NCI-H1694 (cell line): ENCODE measurements around the gene FHOD1.

Experiments used
- DNase-seq: peaks from one replicate; lab custom pipeline; 2025; lab: John Stamatoyannopoulos, UW

Gene FHOD1

GRCh38 chr16:67247192-67248072 lies at the start of gene FHOD1:
Gene FHOD1 (minus strand): TSS chr16:67247481. CDS start chr16:67247410, 71 bp downstream.
- peak; percentile 49 for DNase-seq

DNA sequence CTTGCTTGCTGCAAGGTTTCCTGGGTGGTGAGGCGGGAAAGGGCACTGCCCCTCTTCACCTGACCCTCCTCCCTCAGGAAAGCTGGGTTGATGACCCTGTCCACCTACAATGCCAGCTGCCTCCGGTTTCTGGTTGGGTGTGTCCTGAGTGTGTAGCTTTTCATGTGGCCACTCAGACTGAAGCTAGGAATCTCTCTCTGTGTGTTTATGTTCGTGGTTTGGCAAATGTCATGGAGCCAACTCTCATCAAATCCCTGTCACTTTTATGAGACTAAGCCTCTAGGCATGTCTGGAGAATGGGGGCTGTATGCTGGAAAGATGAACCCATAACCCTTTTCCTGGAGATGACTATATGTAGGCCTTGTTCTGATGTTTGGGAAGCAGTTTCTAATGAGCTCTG lies 49.1 kb upstream of the FHOD1 start:
- no peak for DNase-seq

GRCh38 chr16:67294938-67295361 lies 47.7 kb upstream of the FHOD1 start:
- no peak for DNase-seq

DNA sequence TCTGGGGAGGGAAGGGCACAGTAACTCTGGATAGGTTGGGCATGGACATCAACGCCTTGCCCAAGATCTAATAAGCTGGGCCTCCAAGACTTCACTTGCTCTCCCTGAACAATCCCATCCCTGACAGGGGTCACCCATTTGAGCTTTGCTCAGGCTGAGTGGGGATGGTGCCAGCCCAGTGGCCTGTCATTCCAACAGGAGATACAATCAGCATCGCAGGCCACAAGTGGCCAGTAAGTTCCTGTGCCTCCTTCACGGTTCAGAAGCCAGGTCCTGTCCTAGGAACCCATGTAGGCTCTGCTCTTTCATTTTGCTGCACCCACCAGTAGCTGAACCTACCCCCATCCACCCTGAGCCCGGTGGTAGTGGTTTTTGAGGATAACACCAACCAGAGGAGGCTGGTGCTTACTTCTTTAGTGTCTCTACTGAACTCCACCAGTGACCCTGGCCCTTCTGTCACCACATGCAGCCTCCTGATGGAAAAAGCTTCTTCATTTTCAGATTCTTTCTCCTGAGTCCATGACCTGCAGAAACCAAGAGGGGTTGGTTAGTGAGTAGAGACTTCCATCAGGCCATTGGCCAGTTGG lies 47.0 kb upstream of the FHOD1 start:
- no peak for DNase-seq

DNA sequence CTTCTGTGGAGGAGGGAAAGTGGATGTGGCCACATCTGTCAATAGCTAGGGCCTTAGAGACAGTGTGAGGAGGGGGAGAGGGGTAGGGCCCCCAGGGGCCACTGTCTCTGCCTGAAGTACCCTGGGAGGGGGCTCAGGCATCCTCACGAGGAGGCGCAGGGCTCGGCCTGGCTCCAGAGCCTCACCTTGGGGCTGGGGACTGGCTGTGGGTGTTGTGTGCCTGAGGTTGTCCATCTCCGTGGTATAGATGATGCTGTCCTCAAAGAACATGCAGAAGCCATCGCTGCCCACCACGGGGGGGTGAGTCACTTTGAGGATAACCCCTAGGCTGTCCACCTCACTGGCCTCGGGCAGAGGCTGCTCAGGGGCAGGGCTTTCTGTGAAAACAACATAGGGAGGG lies 44.2 kb upstream of the FHOD1 start:
- no peak for DNase-seq

GRCh38 chr16:67287960-67288359 lies 40.7 kb upstream of the FHOD1 start:
- no peak for DNase-seq

GRCh38 chr16:67286441-67287235 lies 39.4 kb upstream of the FHOD1 start:
- DNase-seq, result no peak

GRCh38 chr16:67284699-67285646 lies 37.7 kb upstream of the FHOD1 start:
- no peak for DNase-seq

- DNase-seq, result no peak
These were observed 36.7 kb upstream of the FHOD1 start for GRCh38 chr16:67283826-67284555.

- DNase-seq, result no peak
These were observed 36.0 kb upstream of the FHOD1 start for GRCh38 chr16:67283039-67283825.

DNA sequence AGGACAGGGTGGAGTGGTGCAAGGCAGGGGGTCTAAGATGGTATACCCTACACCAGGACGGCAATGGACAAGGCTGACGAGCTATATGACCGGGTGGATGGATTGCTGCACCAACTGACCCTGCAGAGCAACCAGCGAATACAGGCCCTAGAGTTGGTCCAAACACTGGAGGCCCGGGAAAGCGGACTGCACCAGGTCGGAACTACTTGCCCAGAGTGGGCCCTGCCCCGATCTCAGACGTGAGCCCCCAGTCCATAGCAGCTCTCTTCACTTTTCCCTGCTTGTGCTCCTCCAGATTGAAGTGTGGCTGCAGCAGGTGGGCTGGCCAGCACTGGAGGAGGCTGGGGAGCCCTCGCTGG lies 35.1 kb upstream of the FHOD1 start:
- no peak for DNase-seq

DNA sequence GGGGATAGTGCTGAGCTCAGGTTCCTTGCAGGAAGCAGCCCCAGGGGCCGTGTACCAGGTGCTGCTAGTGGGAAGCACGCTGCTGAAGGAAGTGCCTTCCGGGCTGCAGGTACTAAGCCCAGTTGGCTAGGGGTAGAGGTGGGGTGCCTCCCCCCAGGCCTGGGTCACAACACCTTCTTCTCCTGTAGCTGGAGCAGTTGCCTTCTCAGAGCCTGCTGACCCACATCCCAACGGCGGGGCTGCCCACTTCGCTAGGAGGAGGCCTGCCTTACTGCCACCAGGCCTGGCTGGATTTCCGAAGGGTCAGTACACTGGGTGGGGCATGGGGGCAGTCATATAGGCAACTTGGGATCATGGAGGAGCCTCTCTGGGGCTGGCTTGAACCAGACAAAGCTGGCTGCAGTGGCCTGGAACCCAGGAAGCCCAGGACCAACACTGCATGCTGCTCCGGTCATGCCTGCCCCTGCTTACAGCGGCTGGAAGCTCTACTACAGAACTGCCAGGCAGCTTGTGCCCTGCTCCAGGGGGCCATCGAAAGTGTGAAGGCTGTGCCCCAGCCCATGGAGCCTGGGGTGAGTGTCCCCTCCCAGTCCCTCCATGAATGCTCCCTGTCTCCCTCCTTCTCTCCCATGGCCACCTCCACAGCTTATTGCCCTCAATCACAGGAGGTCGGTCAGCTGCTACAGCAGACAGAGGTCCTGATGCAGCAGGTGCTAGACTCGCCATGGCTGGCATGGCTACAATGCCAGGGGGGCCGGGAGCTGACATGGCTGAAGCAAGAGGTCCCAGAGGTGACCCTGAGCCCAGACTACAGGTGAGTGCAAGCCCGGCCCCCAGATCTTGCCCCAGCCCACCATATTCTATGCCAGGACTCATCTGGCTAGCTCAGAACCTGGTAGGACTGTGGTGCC lies 34.5 kb upstream of the FHOD1 start:
- DNase-seq, result no peak

- no peak for DNase-seq
These were observed 33.1 kb upstream of the FHOD1 start for GRCh38 chr16:67280090-67281015.

- DNase-seq, result peak; percentile 29
These were observed 32.2 kb upstream of the FHOD1 start, which contains the start of gene PLEKHG4 for GRCh38 chr16:67279296-67280089. Gene PLEKHG4 (plus strand): TSS chr16:67279532. CDS start chr16:67280045, 513 bp downstream.

- DNase-seq, result no peak
These were observed 31.6 kb upstream of the FHOD1 start for GRCh38 chr16:67278773-67279295.

- no peak for DNase-seq
These were observed 30.9 kb upstream of the FHOD1 start for GRCh38 chr16:67277999-67278772.
